HFF-Myc (cell line): ENCODE results near the gene LIX1L.

Source experiments
- DNase-seq: peaks from one replicate; pipeline ENCODE4 v3.0.0-alpha.2; 2011; ENCODE audit warnings: low read depth; ENCODE audit errors: extremely low read depth
- H3K4me3 ChIP-seq: replicated peaks from 2 replicates; pipeline ENCODE4 v1.5.1; 2011; ENCODE audit warnings: low read depth, mild to moderate bottlenecking, control low read depth, low read length
- TF ChIP-seq, protein P1 (sequence below): IDR thresholded peaks from 2 replicates; pipeline ENCODE4 v1.5.1; 2012; ENCODE audit warnings: mild to moderate bottlenecking, low read depth, low read length, control low read depth; ENCODE audit errors: missing control alignments

LIX1L gene

DNA sequence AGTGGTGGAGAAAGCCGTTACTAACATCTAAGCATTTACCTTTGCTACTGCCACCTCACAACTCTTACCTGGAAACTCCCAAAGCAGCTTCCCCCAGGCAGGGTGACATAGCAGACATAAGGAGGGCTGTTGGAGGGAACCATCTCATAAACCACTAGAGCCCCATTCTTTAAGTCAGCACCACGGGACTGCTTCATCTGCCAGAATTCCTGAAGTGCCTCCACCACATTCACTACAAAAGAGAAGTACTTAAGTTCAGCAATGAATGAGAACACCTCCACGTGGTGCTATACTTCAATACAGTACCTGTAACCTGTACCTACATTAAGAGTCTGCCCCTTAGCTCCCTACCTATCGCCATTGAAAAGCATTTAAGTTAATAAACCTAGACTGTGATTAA, 10.3 kb downstream of the LIX1L start:
- DNase-seq, result no peak
- TF ChIP-seq, protein P1, sequence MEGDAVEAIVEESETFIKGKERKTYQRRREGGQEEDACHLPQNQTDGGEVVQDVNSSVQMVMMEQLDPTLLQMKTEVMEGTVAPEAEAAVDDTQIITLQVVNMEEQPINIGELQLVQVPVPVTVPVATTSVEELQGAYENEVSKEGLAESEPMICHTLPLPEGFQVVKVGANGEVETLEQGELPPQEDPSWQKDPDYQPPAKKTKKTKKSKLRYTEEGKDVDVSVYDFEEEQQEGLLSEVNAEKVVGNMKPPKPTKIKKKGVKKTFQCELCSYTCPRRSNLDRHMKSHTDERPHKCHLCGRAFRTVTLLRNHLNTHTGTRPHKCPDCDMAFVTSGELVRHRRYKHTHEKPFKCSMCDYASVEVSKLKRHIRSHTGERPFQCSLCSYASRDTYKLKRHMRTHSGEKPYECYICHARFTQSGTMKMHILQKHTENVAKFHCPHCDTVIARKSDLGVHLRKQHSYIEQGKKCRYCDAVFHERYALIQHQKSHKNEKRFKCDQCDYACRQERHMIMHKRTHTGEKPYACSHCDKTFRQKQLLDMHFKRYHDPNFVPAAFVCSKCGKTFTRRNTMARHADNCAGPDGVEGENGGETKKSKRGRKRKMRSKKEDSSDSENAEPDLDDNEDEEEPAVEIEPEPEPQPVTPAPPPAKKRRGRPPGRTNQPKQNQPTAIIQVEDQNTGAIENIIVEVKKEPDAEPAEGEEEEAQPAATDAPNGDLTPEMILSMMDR, result no peak
- no peak overlapping the region for H3K4me3 ChIP-seq

DNA sequence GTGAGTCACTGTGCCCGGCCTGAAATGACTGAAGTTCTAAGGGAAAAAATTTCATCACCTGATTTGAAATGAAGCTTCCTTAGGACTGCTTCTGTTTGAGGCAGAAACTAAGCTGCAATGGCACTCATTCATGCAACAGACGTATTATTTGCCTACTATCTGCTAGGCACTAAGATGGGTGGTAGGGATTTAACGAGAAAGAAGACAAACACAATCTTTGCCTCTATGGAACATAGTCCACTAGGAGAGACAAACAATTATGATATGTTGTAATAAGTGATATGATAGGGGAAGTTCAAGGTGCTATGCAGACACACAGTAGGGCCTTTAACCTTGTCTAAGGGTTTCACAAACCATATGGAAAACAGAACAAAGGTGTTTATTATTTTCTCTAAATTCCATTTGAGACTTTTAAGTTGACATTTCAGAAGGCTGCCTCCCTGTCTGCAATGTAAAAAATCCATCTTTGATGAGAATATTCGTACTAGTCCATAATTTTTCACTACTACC, 11.3 kb downstream of the LIX1L start:
- DNase-seq, result no peak
- TF ChIP-seq, protein P1, result no peak
- no peak overlapping the region for H3K4me3 ChIP-seq

DNA sequence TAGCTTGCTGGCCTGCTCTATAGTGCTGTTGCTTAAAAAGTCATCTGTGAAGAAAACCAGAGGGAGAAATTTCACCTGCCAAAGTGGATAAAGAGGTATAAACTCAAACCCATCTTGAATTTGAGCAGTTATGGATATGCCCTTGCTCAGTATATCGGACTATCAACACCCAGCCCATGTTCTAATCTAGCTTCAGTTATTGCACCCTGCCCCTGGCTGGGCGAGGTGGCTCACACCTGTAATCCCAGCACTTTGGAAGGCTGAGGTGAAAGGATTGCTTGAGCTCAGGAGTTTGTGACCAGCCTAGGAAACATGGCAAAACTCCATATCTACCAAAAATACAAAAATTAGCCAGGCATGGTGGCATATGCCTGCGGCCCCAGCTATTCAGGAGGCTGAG, 13.3 kb downstream of the LIX1L start:
- no peak for DNase-seq
- no peak overlapping the region for H3K4me3 ChIP-seq
- TF ChIP-seq, protein P1, result no peak

DNA sequence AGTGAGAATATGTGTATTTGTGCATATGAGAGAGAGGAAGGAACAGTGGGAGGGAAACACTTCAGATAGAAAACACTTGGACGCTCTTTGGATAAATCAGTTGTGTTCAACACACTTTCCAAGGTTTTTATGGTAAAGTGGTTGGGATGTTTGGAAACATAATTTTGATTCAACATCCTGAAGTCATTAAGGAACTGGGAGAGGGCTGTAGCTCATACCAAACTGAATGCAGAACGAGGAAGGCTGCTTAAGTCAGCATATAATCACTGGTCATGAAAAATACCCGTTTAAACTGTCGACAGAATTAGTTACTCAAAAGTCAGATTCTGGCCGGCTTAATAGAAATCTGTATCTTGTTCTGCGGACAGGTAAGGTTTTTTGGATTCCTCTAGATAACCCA, 14.9 kb downstream of the LIX1L start:
- TF ChIP-seq, protein P1, result no peak
- H3K4me3 ChIP-seq, result no peak overlapping the region
- no peak for DNase-seq

DNA sequence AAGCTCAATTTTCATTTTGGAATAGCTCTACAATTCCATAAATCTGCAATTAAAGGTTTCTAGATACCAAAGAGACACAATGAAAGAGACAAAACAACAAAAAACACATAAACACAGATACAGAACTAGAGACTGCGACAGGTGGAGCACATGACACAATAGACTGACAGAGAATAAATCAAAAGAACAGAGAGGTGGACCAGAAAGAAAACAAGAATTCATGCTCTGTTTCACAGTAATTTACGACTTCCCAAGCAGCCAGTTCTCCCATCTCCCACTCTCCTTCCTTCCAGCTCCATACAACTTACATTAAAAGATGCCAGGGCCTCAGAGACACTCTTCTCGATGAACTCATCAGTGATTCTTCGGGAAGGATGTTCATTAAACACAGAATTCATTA, 15.4 kb downstream of the LIX1L start:
- H3K4me3 ChIP-seq, result no peak overlapping the region
- DNase-seq, result no peak
- TF ChIP-seq, protein P1, result no peak

DNA sequence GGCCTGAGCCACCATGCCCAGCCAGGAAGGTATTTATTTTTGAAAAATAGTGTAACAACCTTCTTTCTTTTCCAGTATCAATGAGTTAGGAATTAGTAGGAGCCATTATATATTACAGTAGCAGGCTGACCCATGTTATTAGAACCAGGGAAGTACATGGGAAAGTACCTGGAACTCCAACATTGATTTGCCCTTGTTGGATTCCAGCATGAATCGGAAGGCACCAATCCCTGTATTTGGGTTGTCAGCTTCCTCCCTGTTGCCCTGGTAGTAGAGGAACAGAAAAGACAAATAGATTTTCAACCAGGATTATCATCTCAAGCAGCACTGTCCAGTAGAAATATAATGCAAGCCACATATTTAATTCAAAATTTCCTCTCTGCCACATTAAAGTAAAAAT, 20.4 kb downstream of the LIX1L start:
- TF ChIP-seq, protein P1, result no peak
- no peak overlapping the region for H3K4me3 ChIP-seq
- no peak for DNase-seq

DNA sequence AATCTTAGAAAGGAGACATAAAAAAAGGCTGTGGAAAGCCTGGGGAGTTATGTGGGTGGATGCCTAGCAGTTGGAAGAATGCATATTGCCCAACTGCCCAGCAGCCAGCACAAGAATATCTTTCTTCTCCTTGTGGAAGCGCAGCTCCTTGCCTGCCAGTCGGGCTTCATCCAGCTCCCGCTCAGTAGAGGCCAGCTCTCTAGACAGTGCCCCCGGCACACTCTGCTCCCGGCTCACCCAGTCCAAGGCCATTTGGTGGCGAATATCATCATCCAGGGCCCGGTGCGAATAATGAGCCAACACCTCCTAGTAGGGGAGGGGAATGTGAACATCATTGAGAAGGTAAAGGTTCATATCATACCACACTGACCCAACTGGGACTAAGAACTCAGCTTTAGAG, 21.6 kb downstream of the LIX1L start:
- H3K4me3 ChIP-seq, result no peak overlapping the region
- DNase-seq, result no peak

More for the DNA sequence above, 21.6 kb downstream of the LIX1L start:
- TF ChIP-seq, protein P1, result no peak
